CD8-positive, alpha-beta memory T cell (primary cell): ENCODE measurements around the gene WNT5A. TPM values are rescaled to one million over a fixed set of nuclear protein-coding genes. Genes with fewer than 3 reads are reported as not detected.

Source experiments
- CTCF ChIA-PET: fragments of 350-600 bp; sonication (Branson Sonifier 250); formaldehyde crosslinking; loops from one replicate; lab custom pipeline; 2021; ENCODE audit warnings: antibody characterized with exemption; lab: Charles Lee
- POLR2A ChIA-PET: fragments of 350-600 bp; sonication (Branson Sonifier 250); formaldehyde crosslinking; loops from one replicate; lab custom pipeline; 2021; ENCODE audit warnings: antibody characterized with exemption; lab: Charles Lee
- DNase-seq, 5 donors: peaks; one replicate each; pipeline versions ENCODE4 v3.0.0 to v3.0.0-alpha.2; 2020 to 2022; ENCODE audit warnings: mixed read lengths in 1 of 5
- H3K27ac ChIP-seq: one replicate; pipeline ENCODE4 v1.7.0; 2013; ENCODE audit warnings: low read depth, mild to moderate bottlenecking, low read length, moderate library complexity
- H3K27me3 ChIP-seq: 2 replicates; pipeline ENCODE4 v1.7.0; 2013; ENCODE audit warnings: low read length, mild to moderate bottlenecking; ENCODE audit not compliant: insufficient read depth, poor library complexity, severe bottlenecking
- H3K36me3 ChIP-seq: 2 replicates; pipeline ENCODE4 v1.7.0; 2013; ENCODE audit warnings: mild to moderate bottlenecking, low read length, moderate library complexity; ENCODE audit not compliant: insufficient read depth
- H3K4me1 ChIP-seq: 2 replicates; pipeline ENCODE4 v1.7.0; 2013; ENCODE audit warnings: mild to moderate bottlenecking, low read length, moderate library complexity; ENCODE audit not compliant: insufficient read depth
- H3K4me3 ChIP-seq: 2 replicates; pipeline ENCODE4 v1.7.0; 2013; ENCODE audit warnings: mild to moderate bottlenecking, low read length
- H3K9me3 ChIP-seq: 2 replicates; pipeline ENCODE4 v1.7.0; 2013; ENCODE audit warnings: mild to moderate bottlenecking, low read length
- H3K27ac Mint-ChIP-seq, 8 donors: one replicate each; pipeline ENCODE4 v1.8.0; 2020 to 2021; ENCODE audit warnings: mixed read lengths in 8 of 8, mild to moderate bottlenecking in 6 of 8, inconsistent platforms in 3 of 8, moderate library complexity in 3 of 8
- H3K27me3 Mint-ChIP-seq, 2 donors: one replicate each; pipeline ENCODE4 v1.8.0; 2020 to 2021; ENCODE audit warnings: mixed read lengths in 2 of 2, mild to moderate bottlenecking in 1 of 2, moderate library complexity in 1 of 2
- H3K36me3 Mint-ChIP-seq, 3 donors: one replicate each; pipeline ENCODE4 v1.8.0; 2020 to 2021; ENCODE audit warnings: mixed read lengths in 3 of 3, inconsistent platforms in 1 of 3, mild to moderate bottlenecking in 1 of 3
- H3K4me1 Mint-ChIP-seq, 3 donors: one replicate each; pipeline ENCODE4 v1.8.0; 2020 to 2021; ENCODE audit warnings: mixed read lengths in 3 of 3, inconsistent platforms in 1 of 3, mild to moderate bottlenecking in 1 of 3
- H3K4me3 Mint-ChIP-seq, 7 donors: one replicate each; pipeline ENCODE4 v1.8.0; 2020 to 2021; ENCODE audit warnings: mixed read lengths in 7 of 7, mild to moderate bottlenecking in 6 of 7, moderate library complexity in 4 of 7, inconsistent platforms in 2 of 7
- H3K9me3 Mint-ChIP-seq, 5 donors: one replicate each; pipeline ENCODE4 v1.8.0; 2020 to 2022; ENCODE audit warnings: mixed read lengths in 5 of 5, mild to moderate bottlenecking in 3 of 5, moderate library complexity in 2 of 5, inconsistent platforms in 1 of 5
- polyA plus RNA-seq: library from polyadenylated mRNA; unstranded; fragments of 300-500 nt; fragmentation: Illumina TruSeq; gene quantifications from one replicate; pipeline ENCODE4 v1.2.3, GENCODE V29; 2021
- total RNA-seq, 2 experiments: library from RNA; stranded (reverse); gene quantifications; one replicate each; pipeline ENCODE4 v1.2.3, GENCODE V29; 2021

WNT5A gene
- total and polyA plus RNA-seq, 3 experiments from 2014 or later: not detected

DNA sequence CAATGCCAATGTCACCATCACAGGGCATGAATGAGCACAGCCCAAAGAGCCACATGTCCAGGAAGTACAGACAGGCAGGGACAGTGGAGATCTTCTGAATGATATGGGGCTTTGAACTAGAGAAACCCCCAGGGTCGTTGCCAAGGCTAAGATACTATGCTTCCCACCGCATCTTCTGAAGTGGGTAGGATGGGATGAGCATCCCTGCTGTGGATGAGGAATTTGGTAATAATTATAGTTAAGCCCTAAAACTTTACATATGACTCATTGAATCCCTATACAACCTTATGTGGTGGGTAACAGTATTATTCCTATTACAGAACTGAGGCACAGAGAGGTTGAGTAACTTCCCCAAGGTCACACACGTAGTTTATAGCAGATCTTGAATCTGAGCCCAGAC, 44.2 kb downstream of the WNT5A start:
- Mint-ChIP-seq H3K27ac (no peak overlapping the region), H3K4me3 (no peak overlapping the region), H3K4me1 (no peaks in the 10 kb centered on the region), H3K27me3 (no peaks in the 10 kb centered on the region), H3K36me3 (no peaks in the 10 kb centered on the region), H3K9me3 (peaks cover 4 to 8% (median 5%) of the 10 kb centered on the region in 5 donors)
- H3K4me3 ChIP-seq: no peak overlapping the region
- H3K36me3 ChIP-seq: no peaks in the 10 kb centered on the region
- H3K9me3 ChIP-seq: no peaks in the 10 kb centered on the region
- ChIA-PET CTCF (no interaction called here), POLR2A (no interaction called here)
- H3K27me3 ChIP-seq: no peaks in the 10 kb centered on the region
- H3K27ac ChIP-seq: no peak overlapping the region
- no peak for DNase-seq
- no peaks in the 10 kb centered on the region for H3K4me1 ChIP-seq

DNA sequence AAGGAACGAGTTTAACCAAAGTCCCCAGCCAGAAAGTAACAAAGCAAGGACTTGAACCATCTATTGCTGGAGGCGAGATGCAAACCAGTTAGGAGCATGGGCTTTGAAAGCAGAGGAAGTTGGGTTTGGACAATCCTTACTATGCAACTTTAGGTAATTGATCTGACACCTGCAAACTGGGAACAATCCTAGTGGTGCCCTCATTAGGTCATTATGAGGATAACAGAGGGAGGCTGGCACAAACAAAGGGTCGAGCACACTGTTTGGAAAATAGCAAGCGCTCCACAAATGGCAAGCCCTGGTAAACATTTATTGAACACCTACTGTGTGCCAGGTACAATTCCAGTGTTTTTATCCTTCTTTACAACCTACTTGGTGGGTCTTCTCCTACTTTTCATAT, 45.6 kb downstream of the WNT5A start:
- H3K9me3 ChIP-seq: no peaks in the 10 kb centered on the region
- no peaks in the 10 kb centered on the region for H3K27me3 ChIP-seq
- peaks cover 3 to 9% (median 5%) of the 10 kb centered on the region in 5 donors for H3K9me3 Mint-ChIP-seq
- no peak overlapping the region for H3K27ac Mint-ChIP-seq
- POLR2A ChIA-PET: no interaction called here
- H3K27me3 Mint-ChIP-seq: no peaks in the 10 kb centered on the region
- DNase-seq: no peak
- H3K4me3 Mint-ChIP-seq: no peak overlapping the region
- no peaks in the 10 kb centered on the region for H3K4me1 Mint-ChIP-seq
- H3K27ac ChIP-seq: no peak overlapping the region
- no peak overlapping the region for H3K4me3 ChIP-seq
- H3K4me1 ChIP-seq: no peaks in the 10 kb centered on the region
- no peaks in the 10 kb centered on the region for H3K36me3 ChIP-seq
- CTCF ChIA-PET: no interaction called here
- H3K36me3 Mint-ChIP-seq: no peaks in the 10 kb centered on the region

DNA sequence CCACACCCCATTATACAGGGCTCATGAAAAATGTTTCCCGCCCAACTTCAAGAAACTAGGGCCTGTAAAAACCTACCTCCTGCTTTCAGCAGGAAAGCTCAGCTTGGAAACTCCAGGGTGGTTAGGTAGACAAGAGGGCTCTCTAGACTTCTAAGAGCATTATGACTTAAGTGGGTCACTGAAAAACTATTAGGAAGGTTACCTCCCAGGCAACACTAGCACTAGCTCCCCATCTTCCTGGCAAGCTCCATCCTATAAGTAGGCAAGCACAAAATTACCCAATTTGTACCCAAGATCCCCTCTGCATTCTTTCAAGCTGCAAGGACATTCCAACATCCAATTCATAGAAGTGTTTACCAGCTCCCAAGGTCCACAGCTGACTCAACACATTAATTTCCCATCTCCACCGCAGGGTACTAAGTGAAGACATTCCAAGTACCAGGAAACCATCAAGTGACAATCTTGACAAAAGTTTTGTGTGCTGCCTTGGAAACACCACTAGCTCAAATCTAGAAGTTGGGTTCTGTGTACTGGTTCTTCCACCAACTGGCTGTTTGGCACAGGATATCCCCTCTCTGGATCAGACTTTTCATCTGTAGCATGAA, 46.9 kb downstream of the WNT5A start:
- Histone ChIP-seq H3K27me3 (no peaks in the 10 kb centered on the region), H3K4me3 (no peak overlapping the region), H3K4me1 (no peaks in the 10 kb centered on the region), H3K9me3 (no peaks in the 10 kb centered on the region), H3K36me3 (no peaks in the 10 kb centered on the region), H3K27ac (no peak overlapping the region)
- H3K4me1 Mint-ChIP-seq: no peaks in the 10 kb centered on the region
- no peak for DNase-seq
- no peak overlapping the region for H3K27ac Mint-ChIP-seq
- H3K4me3 Mint-ChIP-seq: no peak overlapping the region
- no peaks in the 10 kb centered on the region for H3K36me3 Mint-ChIP-seq
- CTCF ChIA-PET: no interaction called here
- H3K27me3 Mint-ChIP-seq: no peaks in the 10 kb centered on the region
- H3K9me3 Mint-ChIP-seq: peaks cover 3 to 11% (median 4%) of the 10 kb centered on the region in 5 donors
- POLR2A ChIA-PET: no interaction called here

DNA sequence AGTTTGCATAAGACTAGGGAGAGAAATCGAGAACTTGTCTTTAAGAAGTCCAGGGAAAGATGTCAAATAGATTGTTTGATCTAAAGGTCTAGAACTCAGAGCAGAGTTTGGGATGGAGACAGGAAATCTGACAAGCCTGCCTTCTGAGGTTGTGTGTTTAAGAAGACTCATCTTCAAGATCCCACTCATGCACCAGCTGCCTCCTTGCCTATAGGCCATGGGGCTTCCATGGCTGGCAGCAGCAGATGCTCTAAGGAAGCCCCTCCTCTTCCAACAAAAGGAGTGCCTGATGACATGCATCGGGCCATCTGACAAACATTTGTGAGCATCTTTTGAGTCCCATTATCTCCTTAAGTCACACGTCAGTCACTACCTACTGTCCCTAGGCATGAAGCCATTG, 47.4 kb downstream of the WNT5A start:
- H3K4me1 Mint-ChIP-seq: no peaks in the 10 kb centered on the region
- no peaks in the 10 kb centered on the region for H3K36me3 ChIP-seq
- H3K27ac ChIP-seq: no peak overlapping the region
- ChIA-PET CTCF (no interaction called here), POLR2A (no interaction called here)
- H3K9me3 ChIP-seq: no peaks in the 10 kb centered on the region
- no peaks in the 10 kb centered on the region for H3K4me1 ChIP-seq
- no peak overlapping the region for H3K27ac Mint-ChIP-seq
- no peaks in the 10 kb centered on the region for H3K27me3 ChIP-seq
- no peak for DNase-seq
- no peak overlapping the region for H3K4me3 ChIP-seq
- no peaks in the 10 kb centered on the region for H3K27me3 Mint-ChIP-seq
- H3K36me3 Mint-ChIP-seq: no peaks in the 10 kb centered on the region
- no peak overlapping the region for H3K4me3 Mint-ChIP-seq
- H3K9me3 Mint-ChIP-seq: peaks cover 0 to 11% (median 4%) of the 10 kb centered on the region in 5 donors

DNA sequence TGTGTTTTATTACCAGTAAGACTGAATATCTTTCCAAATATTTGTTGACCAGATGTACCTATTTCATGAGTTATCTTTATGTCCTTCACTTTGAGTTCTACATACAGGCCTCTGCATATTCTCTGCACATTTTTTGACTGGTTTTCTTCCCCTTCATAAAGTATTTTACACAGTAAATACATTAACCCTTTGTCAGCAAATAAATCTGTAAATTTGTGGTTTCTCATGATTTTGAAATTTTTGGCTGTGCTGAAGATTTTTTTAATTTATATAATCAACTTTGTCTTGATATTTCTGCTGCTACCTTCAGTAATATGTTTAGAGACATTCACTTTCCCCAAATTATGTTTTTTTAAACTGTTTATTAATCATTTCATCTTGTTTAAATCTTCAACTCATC, 50.5 kb downstream of the WNT5A start:
- Mint-ChIP-seq H3K9me3 (peaks cover 0 to 11% (median 7%) of the 10 kb centered on the region in 5 donors), H3K4me3 (no peak overlapping the region), H3K36me3 (no peaks in the 10 kb centered on the region), H3K27ac (no peak overlapping the region), H3K4me1 (no peaks in the 10 kb centered on the region), H3K27me3 (no peaks in the 10 kb centered on the region)
- no peaks in the 10 kb centered on the region for H3K4me1 ChIP-seq
- H3K36me3 ChIP-seq: no peaks in the 10 kb centered on the region
- H3K27ac ChIP-seq: no peak overlapping the region
- DNase-seq: no peak
- no peaks in the 10 kb centered on the region for H3K9me3 ChIP-seq
- ChIA-PET POLR2A (no interaction called here), CTCF (no interaction called here)
- H3K4me3 ChIP-seq: no peak overlapping the region
- H3K27me3 ChIP-seq: no peaks in the 10 kb centered on the region

DNA sequence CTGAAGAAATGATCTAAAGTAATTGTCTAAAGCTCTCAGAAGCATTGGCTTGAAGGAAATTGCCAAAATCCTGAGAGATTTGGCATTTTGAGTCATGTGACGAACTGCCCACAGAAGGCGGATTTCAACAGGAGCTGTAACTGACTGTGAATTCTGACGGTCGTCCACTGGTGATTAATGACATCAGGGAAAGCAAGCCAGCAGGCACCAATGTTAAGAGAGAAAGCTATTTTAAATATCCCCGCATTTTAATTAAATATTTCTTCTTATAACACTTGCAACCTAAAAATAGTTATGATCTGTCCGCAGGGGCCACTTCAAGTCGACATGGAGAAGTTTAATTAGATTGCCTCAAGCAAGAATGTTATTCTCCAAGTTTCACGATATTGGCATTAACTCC, 51.6 kb downstream of the WNT5A start:
- Mint-ChIP-seq H3K36me3 (no peaks in the 10 kb centered on the region), H3K4me3 (peak overlapping the region in 1 of 7 donors; percentile 8), H3K27me3 (no peaks in the 10 kb centered on the region), H3K4me1 (no peaks in the 10 kb centered on the region), H3K27ac (no peak overlapping the region), H3K9me3 (peaks cover 0 to 10% (median 7%) of the 10 kb centered on the region in 5 donors)
- ChIA-PET POLR2A (no interaction called here), CTCF (no interaction called here)
- Histone ChIP-seq H3K4me3 (no peak overlapping the region), H3K4me1 (no peaks in the 10 kb centered on the region), H3K9me3 (no peaks in the 10 kb centered on the region), H3K27ac (no peak overlapping the region), H3K36me3 (no peaks in the 10 kb centered on the region), H3K27me3 (no peaks in the 10 kb centered on the region)
- DNase-seq: no peak

DNA sequence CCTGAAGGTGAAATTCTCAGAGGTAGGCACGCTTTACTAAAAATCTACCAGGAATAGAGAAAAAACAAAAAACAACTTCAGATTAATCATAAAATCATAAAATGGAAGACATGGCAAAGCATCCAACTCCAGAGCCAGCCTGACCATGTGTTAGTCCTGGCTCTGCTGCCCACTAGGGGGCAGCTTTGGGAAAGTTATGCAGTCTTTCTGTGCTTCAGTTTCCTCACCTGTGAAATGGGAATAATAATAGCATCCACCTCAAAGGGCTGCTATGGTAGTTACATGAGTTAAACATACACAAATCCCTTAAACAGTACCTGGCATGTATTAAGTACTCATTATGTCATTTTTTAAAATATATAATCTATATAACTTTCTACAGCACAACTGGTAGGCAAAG, 52.3 kb downstream of the WNT5A start:
- no peaks in the 10 kb centered on the region for H3K4me1 ChIP-seq
- no peak overlapping the region for H3K27ac ChIP-seq
- no peak for DNase-seq
- no peaks in the 10 kb centered on the region for H3K36me3 Mint-ChIP-seq
- H3K27me3 ChIP-seq: no peaks in the 10 kb centered on the region
- POLR2A ChIA-PET: no interaction called here
- no peak overlapping the region for H3K4me3 ChIP-seq
- H3K9me3 Mint-ChIP-seq: peaks cover 0 to 9% (median 6%) of the 10 kb centered on the region in 5 donors
- H3K4me3 Mint-ChIP-seq: no peak overlapping the region
- H3K36me3 ChIP-seq: no peaks in the 10 kb centered on the region
- no peaks in the 10 kb centered on the region for H3K27me3 Mint-ChIP-seq
- H3K4me1 Mint-ChIP-seq: no peaks in the 10 kb centered on the region
- H3K27ac Mint-ChIP-seq: no peak overlapping the region
- H3K9me3 ChIP-seq: no peaks in the 10 kb centered on the region
- CTCF ChIA-PET: no interaction called here

DNA sequence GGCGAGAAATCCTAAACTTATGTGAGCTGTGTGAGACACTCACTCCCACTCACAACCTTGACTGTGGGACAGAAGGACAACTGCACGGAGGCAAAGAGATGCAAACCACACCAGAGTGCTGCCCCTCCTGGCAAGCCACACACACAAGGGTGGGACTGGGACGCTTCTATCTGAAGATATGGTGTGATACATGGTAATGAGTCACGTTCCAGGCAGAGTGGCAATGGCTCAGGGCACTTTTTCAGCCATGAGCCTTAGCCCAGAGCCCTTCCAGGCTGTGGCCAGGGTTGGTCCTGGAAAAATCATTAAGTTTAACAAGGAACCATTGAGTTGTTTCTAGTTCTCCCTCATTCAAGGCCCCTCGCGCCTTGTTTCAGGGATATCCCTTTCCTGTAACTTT, 56.1 kb downstream of the WNT5A start:
- no peaks in the 10 kb centered on the region for H3K36me3 Mint-ChIP-seq
- no peaks in the 10 kb centered on the region for H3K4me1 Mint-ChIP-seq
- H3K4me3 Mint-ChIP-seq: no peak overlapping the region
- no peak for DNase-seq
- no peaks in the 10 kb centered on the region for H3K9me3 ChIP-seq
- H3K9me3 Mint-ChIP-seq: peaks cover 0 to 7% (median 5%) of the 10 kb centered on the region in 5 donors
- no peak overlapping the region for H3K27ac ChIP-seq
- H3K4me3 ChIP-seq: no peak overlapping the region
- H3K36me3 ChIP-seq: no peaks in the 10 kb centered on the region
- H3K4me1 ChIP-seq: no peaks in the 10 kb centered on the region
- ChIA-PET POLR2A (no interaction called here), CTCF (no interaction called here)
- no peaks in the 10 kb centered on the region for H3K27me3 Mint-ChIP-seq
- H3K27ac Mint-ChIP-seq: no peak overlapping the region
- H3K27me3 ChIP-seq: no peaks in the 10 kb centered on the region
